HG03460 (cell line): ENCODE results near the gene TIMM8A.
A peak's percentile ranks its signal among the peaks of the same experiment; 100 is the strongest.
"Not testable (repeated sequence)": the region's sequence is repeated elsewhere in the genome, so short reads cannot be mapped to it uniquely, and the experiment has no call there.

Source experiments
- ATAC-seq: cut with Tn5 transposase; IDR thresholded peaks from one replicate; pipeline ENCODE4 v1.9.1; 2021; ENCODE audit not compliant: unreplicated experiment

TIMM8A gene

DNA sequence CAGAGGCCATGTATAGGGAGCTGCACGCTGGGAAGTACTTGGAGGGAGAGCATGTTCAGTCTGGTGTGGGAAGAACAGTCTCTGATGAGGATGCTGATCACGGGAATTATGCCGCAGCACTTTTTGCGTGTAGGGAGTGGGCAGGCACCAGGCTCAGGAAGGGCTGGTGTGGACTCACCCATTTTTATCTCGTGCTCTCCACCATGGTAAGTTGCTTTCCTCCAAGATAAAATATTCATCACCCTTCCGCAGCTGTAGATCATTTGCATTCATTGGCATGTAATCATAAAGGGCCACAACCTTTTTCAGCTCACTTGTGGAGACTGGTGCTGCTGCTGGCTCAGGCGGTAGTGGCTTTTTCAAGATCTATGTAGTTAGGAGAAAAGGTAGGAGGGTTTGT, 11.8 kb upstream of the TIMM8A start:
- ATAC-seq, result no peak

DNA sequence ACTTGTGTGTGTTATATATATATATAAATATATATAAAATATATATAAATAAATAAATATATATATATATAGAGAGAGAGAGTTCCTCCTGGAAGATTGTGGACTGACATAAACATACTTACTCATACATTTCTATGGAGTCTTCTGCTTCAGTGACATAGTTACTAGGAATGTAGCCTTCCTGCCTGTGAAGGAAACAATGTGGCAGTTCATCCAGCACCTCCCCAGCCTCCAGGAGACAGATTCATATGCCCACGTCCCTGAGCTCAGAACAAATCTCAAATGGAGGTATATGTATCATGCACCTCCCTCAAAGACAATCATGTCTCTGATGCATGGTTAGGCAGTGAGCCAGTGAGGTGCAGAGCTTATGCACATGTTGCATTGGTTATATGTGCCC, 11.4 kb upstream of the TIMM8A start:
- no peak for ATAC-seq

DNA sequence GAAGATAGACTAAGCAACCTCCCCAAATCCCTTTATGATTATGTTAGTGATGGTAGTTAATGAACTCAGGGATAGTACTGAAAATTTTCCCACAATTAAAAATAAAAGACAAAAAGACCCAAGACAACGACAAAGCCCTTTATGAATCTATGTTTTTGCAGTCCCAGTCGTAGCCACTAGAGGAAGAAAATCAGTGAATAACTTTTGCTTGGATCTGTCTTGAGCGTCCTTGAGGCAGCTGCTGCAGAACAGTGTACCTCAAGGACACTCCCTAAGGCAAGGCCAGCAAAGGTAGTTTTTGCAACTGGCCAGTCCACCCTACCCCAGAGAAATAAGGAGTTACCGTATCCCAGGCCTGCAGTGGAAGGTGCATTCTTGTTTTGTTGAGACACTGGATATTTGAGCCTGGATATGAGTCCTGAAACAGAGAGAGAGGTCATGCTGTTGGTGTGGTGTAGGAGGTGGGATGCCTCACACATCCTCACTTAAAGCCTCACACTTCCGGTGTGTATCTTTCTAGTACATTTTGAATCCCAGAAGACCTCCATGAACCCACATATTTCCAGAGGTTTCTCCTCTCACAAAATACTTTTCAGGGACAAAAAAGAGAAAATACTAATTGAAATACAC, 8.7 kb upstream of the TIMM8A start:
- no peak for ATAC-seq

DNA sequence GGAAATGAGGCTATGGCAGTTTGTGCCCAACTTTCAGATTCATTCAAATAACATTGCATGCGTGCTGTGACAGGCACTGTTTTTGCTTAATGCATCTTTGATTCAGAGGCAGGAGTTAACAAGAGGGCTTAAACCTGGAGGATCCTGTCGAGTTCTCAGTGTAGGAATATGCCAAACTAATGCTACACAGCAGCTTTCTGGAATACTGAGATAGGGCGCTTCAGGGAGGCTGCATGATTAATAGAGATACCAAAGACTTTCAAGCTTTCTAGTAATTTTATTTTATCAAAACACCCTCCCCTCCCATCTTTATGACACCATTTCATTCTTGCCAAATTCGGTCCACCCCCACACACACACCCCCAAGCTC, 636 bp upstream of the TIMM8A start:
- ATAC-seq, result no peak

- ATAC-seq, result peak; percentile 2
Observed at GRCh38 chrX:101347859-101348451, 587 bp downstream of the TIMM8A start.

DNA sequence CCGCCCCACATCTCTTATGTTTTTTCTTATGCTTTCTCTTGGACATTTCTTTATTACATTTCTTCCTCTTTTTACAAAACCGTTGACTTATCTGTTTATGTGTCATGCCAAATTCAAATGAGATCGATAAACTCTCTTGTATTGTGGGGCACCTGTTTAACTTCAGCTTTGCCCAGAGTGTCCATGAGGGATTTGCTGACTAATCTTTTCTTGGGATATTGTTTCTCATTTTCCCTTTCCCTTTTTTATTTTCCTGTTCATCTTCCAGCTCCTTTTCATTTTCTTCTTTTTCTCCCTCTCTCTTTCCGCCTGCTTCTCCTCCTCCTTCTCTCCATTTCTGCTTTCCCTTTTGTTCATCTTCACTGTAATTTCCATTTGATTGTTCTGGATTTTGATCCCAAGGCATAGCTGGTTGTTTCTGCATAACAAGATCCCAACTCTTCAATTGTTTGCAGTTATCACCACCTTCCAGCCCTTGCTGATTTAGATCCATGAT, 10.7 kb downstream of the TIMM8A start:
- ATAC-seq, result no peak

- ATAC-seq, result not testable (repeated sequence)
Observed at GRCh38 chrX:101334310-101334709, 14.2 kb downstream of the TIMM8A start.

DNA sequence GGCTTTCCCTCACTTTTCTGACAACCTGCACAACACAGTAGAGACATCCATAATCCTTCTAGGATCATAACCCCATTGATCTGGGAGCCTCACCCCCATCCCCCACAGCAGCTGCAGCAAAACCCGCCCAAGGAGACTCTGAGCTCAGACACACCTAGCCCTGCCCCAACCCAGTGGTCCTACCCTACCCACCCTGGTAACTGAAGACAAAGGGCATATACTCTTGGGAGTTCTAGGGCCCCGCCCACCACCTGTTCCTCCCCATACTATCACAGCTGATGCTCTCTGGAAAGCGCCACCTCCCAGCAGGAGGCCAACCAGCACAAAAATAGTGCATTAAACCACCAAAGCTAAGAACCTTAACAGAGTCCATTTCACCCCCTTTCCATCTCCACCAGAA, 21.9 kb downstream of the TIMM8A start:
- ATAC-seq, result not testable (repeated sequence)

DNA sequence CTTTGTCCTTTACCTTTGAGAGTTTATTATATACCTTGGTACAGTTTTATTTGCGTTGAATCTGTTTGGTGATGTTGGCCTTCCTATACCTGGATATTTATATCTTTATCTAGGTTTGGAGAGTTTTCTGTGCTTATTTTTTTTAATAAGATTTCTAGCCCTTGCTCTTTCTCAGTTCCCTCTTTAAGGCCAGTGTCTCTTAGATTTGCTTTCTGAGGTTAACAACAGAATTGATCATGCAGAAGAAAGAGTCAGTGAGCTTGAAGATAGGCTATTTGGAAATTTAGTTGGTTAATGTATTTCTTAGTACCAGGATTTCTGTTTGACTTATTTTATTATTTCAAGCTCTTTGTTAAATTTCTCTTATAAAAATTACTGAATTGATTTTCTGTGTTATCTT, 44.8 kb downstream of the TIMM8A start:
- no peak for ATAC-seq
